ENCODE results near the gene LAPTM5. TPM values are rescaled to one million over a fixed set of nuclear protein-coding genes. Genes with fewer than 3 reads are reported as not detected.

Gene LAPTM5
- total RNA-seq: 0.25 and 0.33 TPM in 2 replicates

GRCh38 chr1:30757352-30758120 lies at the start of gene LAPTM5:
LAPTM5 (minus strand) TSS chr1:30757774; CDS start chr1:30757745, 29 bp downstream.

DNA sequence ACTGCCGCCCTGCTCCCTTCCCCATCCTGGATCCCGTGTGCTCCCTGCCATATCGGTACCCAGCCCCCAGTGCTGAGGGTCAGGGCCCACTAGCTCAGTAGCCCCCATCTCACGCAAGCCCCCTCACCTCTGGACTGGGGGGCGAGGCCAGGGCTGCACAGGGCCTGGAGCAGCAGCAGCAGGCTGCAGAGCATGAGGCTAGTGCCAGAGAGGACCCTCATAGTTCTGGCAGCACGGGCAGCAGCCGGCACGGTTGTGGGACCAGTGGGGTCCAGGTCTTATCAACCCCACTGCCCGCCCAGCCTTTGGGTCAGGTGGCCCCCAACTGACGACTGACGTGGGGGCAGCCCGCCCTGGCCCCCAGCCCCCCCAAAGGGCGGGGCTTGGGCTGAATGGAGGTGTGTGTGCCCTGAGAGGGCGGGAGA lies 34.2 kb downstream of the LAPTM5 start, which contains the start of gene MATN1:
MATN1 (minus strand) TSS at position 255 of the 425 bp plus-strand sequence; CDS start at position 221, 34 bp downstream.

Other genes starting within 250 kb of the LAPTM5 start
- gene MATN1, start 34.2 kb downstream of the LAPTM5 start, total RNA-seq: not detected in 2 replicates
- 52.0 and 72.0 TPM in 2 replicates for gene SDC3, start 151.0 kb upstream of the LAPTM5 start, total RNA-seq

All from mesangial cell (primary cell).